KOPT-K1 (cell line): ENCODE results near the gene NFKB2.

Experiments used
- H3K27ac ChIP-seq: fragments of 200-600 bp; sonication (generic); 2 replicates; pipeline ENCODE4 v1.5.1; 2016; ENCODE audit warnings: antibody characterized with exemption, mild to moderate bottlenecking, low read depth, low read length; ENCODE audit not compliant: poor library complexity, severe bottlenecking
- H3K36me3 ChIP-seq: fragments of 200-600 bp; sonication (generic); 2 replicates; pipeline ENCODE4 v1.5.1; 2017; ENCODE audit warnings: antibody characterized with exemption, mild to moderate bottlenecking, low read length, moderate library complexity; ENCODE audit not compliant: insufficient read depth
- H3K9me3 ChIP-seq: fragments of 200-600 bp; sonication (generic); 2 replicates; pipeline ENCODE4 v1.5.1; 2017; ENCODE audit warnings: antibody characterized with exemption, low read length, mild to moderate bottlenecking; ENCODE audit not compliant: insufficient read depth, poor library complexity, severe bottlenecking

Gene NFKB2

DNA sequence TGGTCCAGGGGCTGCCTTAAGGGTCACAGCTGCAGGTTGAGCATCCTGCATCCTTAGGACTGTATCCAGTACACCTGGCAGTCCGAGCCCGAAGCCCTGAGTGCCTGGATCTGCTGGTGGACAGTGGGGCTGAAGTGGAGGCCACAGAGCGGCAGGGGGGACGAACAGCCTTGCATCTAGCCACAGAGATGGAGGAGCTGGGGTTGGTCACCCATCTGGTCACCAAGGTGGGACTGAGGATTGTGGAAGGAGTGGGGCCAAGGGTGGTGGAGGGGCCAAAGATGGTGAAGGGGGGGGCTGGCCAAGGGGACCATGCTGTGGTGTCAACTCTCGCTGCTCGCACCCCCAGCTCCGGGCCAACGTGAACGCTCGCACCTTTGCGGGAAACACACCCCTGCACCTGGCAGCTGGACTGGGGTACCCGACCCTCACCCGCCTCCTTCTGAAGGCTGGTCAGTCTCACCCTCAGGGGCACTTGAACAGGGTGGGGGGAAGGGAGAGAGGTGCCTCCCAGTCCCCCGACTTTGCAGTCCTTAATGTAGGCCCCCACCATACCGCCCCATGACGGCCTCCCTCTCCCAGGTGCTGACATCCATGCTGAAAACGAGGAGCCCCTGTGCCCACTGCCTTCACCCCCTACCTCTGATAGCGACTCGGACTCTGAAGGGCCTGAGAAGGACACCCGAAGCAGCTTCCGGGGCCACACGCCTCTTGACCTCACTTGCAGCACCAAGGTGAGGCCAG is 5.3 kb downstream of the NFKB2 start:
- Histone ChIP-seq H3K36me3 (no peaks in the 10 kb centered on the region), H3K9me3 (no peaks in the 10 kb centered on the region), H3K27ac (no peak overlapping the region)

GRCh38 chr10:102401342-102401654 is 5.8 kb downstream of the NFKB2 start:
- Histone ChIP-seq H3K36me3 (no peaks in the 10 kb centered on the region), H3K27ac (no peak overlapping the region), H3K9me3 (no peaks in the 10 kb centered on the region)

DNA sequence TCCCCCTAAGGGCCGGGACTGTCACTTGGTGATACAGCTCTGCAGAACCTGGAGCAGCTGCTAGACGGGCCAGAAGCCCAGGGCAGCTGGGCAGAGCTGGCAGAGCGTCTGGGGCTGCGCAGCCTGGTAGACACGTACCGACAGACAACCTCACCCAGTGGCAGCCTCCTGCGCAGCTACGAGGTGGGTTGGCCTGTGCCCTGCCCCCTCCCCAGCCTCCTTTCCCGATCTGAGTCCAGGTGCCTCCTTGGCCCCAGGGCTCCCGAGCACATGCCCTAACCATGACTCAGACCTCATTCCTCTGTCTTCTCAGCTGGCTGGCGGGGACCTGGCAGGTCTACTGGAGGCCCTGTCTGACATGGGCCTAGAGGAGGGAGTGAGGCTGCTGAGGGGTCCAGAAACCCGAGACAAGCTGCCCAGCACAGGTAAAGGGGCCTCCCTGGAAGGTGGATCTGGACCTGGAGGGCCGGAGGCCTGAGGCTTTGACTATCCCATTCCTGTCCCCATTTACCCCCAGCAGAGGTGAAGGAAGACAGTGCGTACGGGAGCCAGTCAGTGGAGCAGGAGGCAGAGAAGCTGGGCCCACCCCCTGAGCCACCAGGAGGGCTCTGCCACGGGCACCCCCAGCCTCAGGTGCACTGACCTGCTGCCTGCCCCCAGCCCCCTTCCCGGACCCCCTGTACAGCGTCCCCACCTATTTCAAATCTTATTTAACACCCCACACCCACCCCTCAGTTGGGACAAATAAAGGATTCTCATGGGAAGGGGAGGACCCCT is 6.4 kb downstream of the NFKB2 start:
- no peaks in the 10 kb centered on the region for H3K36me3 ChIP-seq
- no peak overlapping the region for H3K27ac ChIP-seq
- no peaks in the 10 kb centered on the region for H3K9me3 ChIP-seq

GRCh38 chr10:102402512-102402896 is 7.0 kb downstream of the NFKB2 start:
- no peaks in the 10 kb centered on the region for H3K36me3 ChIP-seq
- no peak overlapping the region for H3K27ac ChIP-seq
- no peaks in the 10 kb centered on the region for H3K9me3 ChIP-seq

DNA sequence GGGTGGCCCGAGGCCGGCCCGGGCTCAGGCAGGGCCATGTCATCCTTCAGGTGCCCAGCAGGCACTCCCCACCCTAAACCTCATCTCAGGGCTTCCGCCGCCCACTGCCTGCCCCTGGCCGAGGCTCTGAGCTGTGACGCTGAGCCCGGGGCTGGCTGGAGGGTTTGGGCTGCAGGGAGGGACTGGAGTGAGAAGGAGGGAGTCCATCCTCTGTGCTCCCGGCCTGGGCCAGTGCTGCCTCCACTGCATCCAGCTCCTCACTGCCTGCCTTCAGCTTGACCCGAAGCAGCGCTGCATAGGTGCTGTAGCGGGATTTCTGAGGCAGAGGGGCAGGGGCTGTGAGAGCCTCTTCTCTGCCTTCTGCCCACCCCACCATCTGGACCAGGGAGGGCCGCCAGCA is 7.6 kb downstream of the NFKB2 start:
- Histone ChIP-seq H3K9me3 (no peaks in the 10 kb centered on the region), H3K27ac (no peak overlapping the region), H3K36me3 (no peaks in the 10 kb centered on the region)

DNA sequence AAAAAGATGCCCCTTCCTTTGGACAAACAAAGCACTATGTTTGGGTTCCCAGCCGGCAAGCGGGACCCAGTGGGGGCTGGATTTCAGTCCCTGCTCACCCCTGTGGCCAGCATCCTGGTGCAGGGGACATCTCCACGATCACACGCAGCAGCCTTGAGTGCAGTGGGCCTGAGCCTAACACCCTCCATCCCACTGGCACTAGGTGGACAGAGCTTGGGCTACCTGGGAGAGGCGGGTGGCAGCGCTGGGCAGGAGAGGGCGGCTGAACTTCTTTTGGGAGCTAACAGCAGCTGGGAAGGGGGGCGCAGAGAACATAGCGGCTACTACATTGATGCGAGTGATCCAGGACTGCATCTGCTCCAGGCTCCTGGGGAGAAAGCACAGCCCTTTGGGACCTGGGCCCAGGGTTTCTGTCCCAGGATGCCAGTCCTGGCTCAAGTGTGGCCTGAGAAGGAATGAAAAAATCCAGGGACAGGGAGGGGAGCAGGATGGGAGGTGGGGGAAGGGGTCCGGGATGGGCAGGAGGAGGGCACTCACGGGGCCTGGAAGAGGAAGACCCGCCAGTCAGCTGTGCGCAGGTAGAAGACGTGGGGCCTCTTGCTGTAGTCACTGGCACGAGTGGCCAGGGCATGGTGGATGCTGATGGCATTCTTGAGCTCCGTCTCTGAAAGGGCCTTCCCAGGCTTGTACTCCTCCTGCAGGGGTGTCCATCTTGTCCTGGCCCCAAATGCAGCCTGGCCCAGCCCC is 9.0 kb downstream of the NFKB2 start:
- Histone ChIP-seq H3K27ac (no peak overlapping the region), H3K9me3 (no peaks in the 10 kb centered on the region), H3K36me3 (no peaks in the 10 kb centered on the region)

- no peak overlapping the region for H3K27ac ChIP-seq
- no peaks in the 10 kb centered on the region for H3K36me3 ChIP-seq
- H3K9me3 ChIP-seq = no peaks in the 10 kb centered on the region
These were observed 9.6 kb downstream of the NFKB2 start for GRCh38 chr10:102405108-102405571.

DNA sequence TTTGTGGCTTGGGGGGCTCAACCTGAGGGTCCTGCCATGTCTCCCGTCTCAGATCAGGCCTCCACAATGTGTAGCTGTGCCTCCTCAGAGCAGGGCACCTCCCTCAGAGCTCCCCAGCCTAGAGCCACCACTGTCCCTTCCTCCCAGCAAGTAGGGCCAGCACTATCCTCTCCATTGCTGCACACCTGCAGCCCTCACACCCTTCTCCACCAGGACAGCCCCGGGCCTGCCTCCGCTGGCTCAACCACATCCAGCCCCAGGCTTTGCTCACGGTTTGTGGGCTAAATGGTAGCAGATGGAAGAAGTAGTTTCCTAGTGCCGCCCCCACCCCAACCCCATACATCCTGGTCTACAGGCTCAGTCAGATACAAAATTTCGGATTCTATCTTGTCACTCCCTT is 10.1 kb downstream of the NFKB2 start:
- H3K36me3 ChIP-seq = no peaks in the 10 kb centered on the region
- H3K27ac ChIP-seq = no peak overlapping the region
- H3K9me3 ChIP-seq = no peaks in the 10 kb centered on the region

DNA sequence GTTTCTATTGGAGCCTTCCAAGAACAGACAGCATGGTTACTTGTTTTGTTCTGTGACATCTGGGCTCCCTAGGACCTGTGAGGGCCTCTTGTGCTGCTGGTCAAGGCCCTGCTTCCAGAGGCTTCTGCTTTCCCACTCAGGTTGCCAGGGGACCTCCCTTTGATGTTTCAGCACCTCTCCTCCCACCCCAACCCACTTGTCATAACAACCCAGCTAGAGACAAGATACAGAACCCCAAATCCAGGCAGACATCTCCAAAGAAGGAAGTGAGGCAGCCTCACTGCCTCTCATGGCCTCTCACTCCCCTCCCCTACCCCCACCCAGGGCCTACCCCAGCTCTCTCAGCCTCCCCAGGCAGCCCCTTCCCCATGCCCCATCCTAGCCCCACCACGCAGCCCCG is 11.3 kb downstream of the NFKB2 start:
- no peaks in the 10 kb centered on the region for H3K36me3 ChIP-seq
- H3K9me3 ChIP-seq = no peaks in the 10 kb centered on the region
- H3K27ac ChIP-seq = no peak overlapping the region

DNA sequence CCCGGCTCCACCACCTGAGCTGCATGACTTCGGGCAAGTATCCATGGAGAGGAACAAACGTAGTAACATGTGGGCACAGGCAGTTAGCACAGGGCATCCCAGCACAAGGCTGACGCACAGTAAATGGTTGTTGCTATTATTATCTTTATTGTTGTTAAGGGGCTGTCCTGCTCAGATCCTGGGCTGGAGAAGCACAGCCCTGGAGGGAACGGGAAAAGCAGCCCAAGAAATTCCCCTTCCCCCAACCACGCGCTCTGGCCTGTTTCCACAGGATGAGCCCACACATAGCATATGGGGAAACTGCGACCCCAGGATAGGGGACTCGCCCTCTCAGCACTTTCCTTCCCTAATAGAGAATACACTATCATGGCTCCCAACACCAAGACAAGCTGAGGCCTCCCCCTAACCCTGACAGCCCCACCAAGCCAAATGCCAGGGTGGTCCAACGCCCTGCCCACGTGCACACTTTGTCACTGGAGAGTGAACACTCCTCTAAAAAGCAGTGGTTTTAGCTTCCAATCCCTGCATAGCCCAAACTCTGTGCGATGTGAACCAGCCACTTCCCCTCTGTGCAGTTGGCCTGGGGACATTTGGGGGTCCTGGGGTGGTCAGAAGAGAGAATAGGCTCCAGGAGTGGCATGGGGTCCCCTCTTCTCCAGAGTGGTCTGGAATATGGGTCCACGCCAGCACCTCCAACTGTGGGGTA is 12.1 kb downstream of the NFKB2 start:
- no peaks in the 10 kb centered on the region for H3K9me3 ChIP-seq
- no peaks in the 10 kb centered on the region for H3K36me3 ChIP-seq
- H3K27ac ChIP-seq = no peak overlapping the region

DNA sequence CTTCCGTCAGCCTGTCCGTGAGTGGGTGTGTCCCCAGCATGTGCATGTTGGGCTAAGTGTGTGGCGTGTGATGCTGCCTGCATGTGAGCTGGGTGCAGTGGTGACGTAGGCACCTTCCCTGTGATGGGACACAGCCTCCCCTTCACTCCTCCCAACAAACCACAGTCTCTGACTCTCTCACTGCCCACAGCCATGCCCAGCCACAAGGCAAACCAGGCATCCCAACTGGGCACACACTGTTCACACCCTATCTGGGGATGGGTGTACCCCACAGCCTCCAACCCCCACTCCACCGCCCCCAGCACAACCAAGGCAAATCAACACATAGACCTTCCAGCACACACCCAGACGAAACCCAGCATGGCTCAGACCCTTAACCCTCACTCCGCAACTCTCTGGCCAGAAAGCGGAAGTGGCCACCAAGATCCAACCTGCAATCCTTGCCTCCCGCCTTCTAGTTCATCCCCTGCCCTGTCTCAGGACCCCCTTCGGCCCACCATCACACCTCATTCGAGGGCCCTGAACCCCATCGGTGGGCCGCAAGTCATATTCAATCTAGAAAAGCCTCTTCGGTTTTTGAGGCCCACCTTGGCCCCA is 12.7 kb downstream of the NFKB2 start:
- no peaks in the 10 kb centered on the region for H3K36me3 ChIP-seq
- no peaks in the 10 kb centered on the region for H3K9me3 ChIP-seq
- no peak overlapping the region for H3K27ac ChIP-seq

- H3K27ac ChIP-seq = no peak overlapping the region
- no peaks in the 10 kb centered on the region for H3K9me3 ChIP-seq
- H3K36me3 ChIP-seq = no peaks in the 10 kb centered on the region
These were observed 13.5 kb downstream of the NFKB2 start for GRCh38 chr10:102408728-102409603.

- H3K27ac ChIP-seq = no peak overlapping the region
- H3K36me3 ChIP-seq = no peaks in the 10 kb centered on the region
- H3K9me3 ChIP-seq = no peaks in the 10 kb centered on the region
These were observed 14.3 kb downstream of the NFKB2 start for GRCh38 chr10:102409604-102410428.
